ENCODE measurements around the gene ASCL1.

GRCh38 chr12:102946042-102946441 is 11.4 kb upstream of the ASCL1 start:
- TF ChIP-seq AFF4 (CRISPR knock-in tag; IDR thresholded peaks at IDR 0.05; ENCODE audit: borderline replicate concordance): no peak
- TF ChIP-seq MYBL2 (CRISPR knock-in tag; IDR thresholded peaks at IDR 0.05): no peak
- no peak for TF ChIP-seq CTCF (IDR thresholded peaks at IDR 0.05)
- TF ChIP-seq CBFB (CRISPR knock-in tag; IDR thresholded peaks at IDR 0.05; ENCODE audit: low read depth): no peak
- TF ChIP-seq CREB1 (CRISPR knock-in tag; IDR thresholded peaks at IDR 0.05): no peak
- TF ChIP-seq ZNF121 (CRISPR knock-in tag; IDR thresholded peaks at IDR 0.05): no peak
- TF ChIP-seq PREB (CRISPR knock-in tag; IDR thresholded peaks at IDR 0.05; ENCODE audit: borderline replicate concordance): no peak
- no peak for TF ChIP-seq ZBTB43 (CRISPR knock-in tag; IDR thresholded peaks at IDR 0.05)
- no peak for TF ChIP-seq MAX (CRISPR knock-in tag; IDR thresholded peaks at IDR 0.05)
